SK-N-SH (cell line): Measurements from ENCODE around the gene MYO16. TPM values are rescaled to one million over a fixed set of nuclear protein-coding genes. Genes with fewer than 3 reads are reported as not detected.

ENCODE experiments used
- CTCF ChIA-PET: fragments of 300-600, 350-600 bp; formaldehyde crosslinking; extraction: SDS; loops from one replicate; lab custom pipeline; 2021; lab: Yijun Ruan, JAX
- POLR2A ChIA-PET: fragments of 350-600 bp; sonication (Branson Sonifier 250); formaldehyde crosslinking; extraction: SDS; loops from one replicate; lab custom pipeline; 2020; ENCODE audit warnings: antibody characterized with exemption, inconsistent platforms; lab: Yijun Ruan, JAX
- DNase-seq: peaks from one replicate; pipeline ENCODE4 v3.0.0; 2012
- H2AFZ ChIP-seq: fragments of 200-600 bp; sonication (generic); 2 replicates; pipeline ENCODE4 v1.8.1; 2016; ENCODE audit warnings: antibody characterized with exemption, mild to moderate bottlenecking, low read depth
- H3F3A ChIP-seq: fragments of 200-600 bp; sonication (generic); replicated peaks from 2 replicates; pipeline ENCODE3; 2016; ENCODE audit warnings: antibody characterized with exemption, mild to moderate bottlenecking; ENCODE audit not compliant: insufficient read depth
- H3K27ac ChIP-seq, 2 experiments: fragments of 200-500 bp in 1 of 2; fragments of 200-600 bp in 1 of 2; sonication (Bioruptor generic) in 1 of 2; sonication (generic), shearing (Covaris generic) in 1 of 2; 2 replicates each; pipeline versions ENCODE4 v1.5.1 to v1.6.1; 2014 to 2016; ENCODE audit warnings: low read depth in 2 of 2, inconsistent platforms in 1 of 2, low read length in 1 of 2, mild to moderate bottlenecking in 1 of 2, mixed read lengths in 1 of 2
- H3K27me3 ChIP-seq: fragments of 200-600 bp; sonication (generic), shearing (Covaris generic); 2 replicates; pipeline ENCODE4 v1.6.1; 2016; ENCODE audit warnings: mixed run types; ENCODE audit not compliant: insufficient read depth
- H3K36me3 ChIP-seq, 2 experiments: fragments of 200-500 bp in 1 of 2; fragments of 200-600 bp in 1 of 2; sonication (Bioruptor generic) in 1 of 2; sonication (generic) in 1 of 2; replicated peaks in 1 of 2; 2 replicates each; pipeline versions ENCODE3 to v1.5.1; 2014 to 2016; ENCODE audit warnings: low read length in 1 of 2, mild to moderate bottlenecking in 1 of 2; ENCODE audit not compliant: insufficient read depth in 2 of 2, control insufficient read depth in 1 of 2
- H3K4me1 ChIP-seq, 2 experiments: fragments of 200-500 bp in 1 of 2; fragments of 200-600 bp in 1 of 2; sonication (Bioruptor generic) in 1 of 2; sonication (generic), shearing (Covaris generic) in 1 of 2; 2 replicates each; pipeline versions ENCODE4 v1.5.1 to v1.6.1; 2014 to 2016; ENCODE audit warnings: low read depth in 1 of 2, low read length in 1 of 2, mixed run types in 1 of 2; ENCODE audit not compliant: insufficient read depth in 2 of 2, control insufficient read depth in 1 of 2
- H3K4me2 ChIP-seq: fragments of 200-600 bp; sonication (generic), shearing (Covaris generic); 2 replicates; pipeline ENCODE4 v1.6.1; 2017; ENCODE audit warnings: mixed run types
- H3K4me3 ChIP-seq, 2 experiments: fragments of 200-500 bp in 1 of 2; fragments of 200-600 bp in 1 of 2; sonication (Bioruptor generic) in 1 of 2; sonication (generic), shearing (Covaris generic) in 1 of 2; 2 replicates each; pipeline versions ENCODE4 v1.5.1 to v1.8.1; 2014 to 2016; ENCODE audit warnings: low read depth in 2 of 2, inconsistent platforms in 1 of 2, low read length in 1 of 2, mild to moderate bottlenecking in 1 of 2, mixed read lengths in 1 of 2, moderate library complexity in 1 of 2
- H3K79me2 ChIP-seq: fragments of 200-600 bp; sonication (generic); 2 replicates; pipeline ENCODE4 v1.8.1; 2017; ENCODE audit warnings: mild to moderate bottlenecking; ENCODE audit not compliant: insufficient read depth
- H3K9ac ChIP-seq: fragments of 200-600 bp; sonication (generic); 2 replicates; pipeline ENCODE4 v1.6.1; 2017; ENCODE audit warnings: mixed run types
- H3K9me2 ChIP-seq: fragments of 200-600 bp; sonication (generic); 2 replicates; pipeline ENCODE4 v1.6.1; 2017; ENCODE audit warnings: mixed run types
- H3K9me3 ChIP-seq: fragments of 200-600 bp; sonication (generic); 2 replicates; pipeline ENCODE4 v1.6.1; 2017; ENCODE audit warnings: mixed run types, mild to moderate bottlenecking, moderate library complexity
- H4K20me1 ChIP-seq: fragments of 200-600 bp; sonication (generic); 2 replicates; pipeline ENCODE4 v1.6.1; 2017; ENCODE audit warnings: mild to moderate bottlenecking, mixed run types; ENCODE audit not compliant: insufficient read depth
- EP300 ChIP-seq, 2 experiments: IDR thresholded peaks; 2 replicates each; pipeline versions ENCODE4 v1.4.0 to v1.6.1; 2012; ENCODE audit warnings: borderline replicate concordance in 1 of 2, low read depth in 1 of 2, low read length in 1 of 2
- FOXM1 ChIP-seq: IDR thresholded peaks from 2 replicates; pipeline ENCODE4 v1.4.0; 2012; ENCODE audit warnings: low read depth, mild to moderate bottlenecking
- JUND ChIP-seq: IDR thresholded peaks from 2 replicates; pipeline ENCODE4 v1.4.0; 2012
- MAX ChIP-seq: IDR thresholded peaks from 2 replicates; pipeline ENCODE4 v1.4.0; 2012; ENCODE audit warnings: low read depth
- NFIC ChIP-seq: IDR thresholded peaks from 2 replicates; pipeline ENCODE4 v1.4.0; 2012; ENCODE audit warnings: borderline replicate concordance
- NRF1 ChIP-seq: IDR thresholded peaks from 2 replicates; pipeline ENCODE4 v1.6.1; 2012; ENCODE audit warnings: low read depth, mild to moderate bottlenecking, low read length
- POLR2AphosphoS5 ChIP-seq: IDR thresholded peaks from 2 replicates; pipeline ENCODE4 v1.6.1; 2012; ENCODE audit warnings: low read depth, low read length
- RCOR1 ChIP-seq: fragments of 150-350 bp; IDR thresholded peaks from 2 replicates; pipeline ENCODE4 v1.6.1; 2017; ENCODE audit warnings: antibody characterized with exemption, low read length
- SIN3A ChIP-seq: IDR thresholded peaks from 2 replicates; pipeline ENCODE4 v1.6.1; 2012; ENCODE audit warnings: low read depth, mild to moderate bottlenecking, low read length, moderate library complexity, borderline replicate concordance
- SMC3 ChIP-seq: IDR thresholded peaks from 2 replicates; pipeline ENCODE4 v1.6.1; 2012; ENCODE audit warnings: low read depth, low read length, improper control_type of control experiment
- TAF1 ChIP-seq: IDR thresholded peaks from 2 replicates; pipeline ENCODE4 v1.6.1; 2012; ENCODE audit warnings: low read depth, mild to moderate bottlenecking, low read length, moderate library complexity, borderline replicate concordance
- USF2 ChIP-seq: fragments of 150-350 bp; IDR thresholded peaks from 2 replicates; pipeline ENCODE4 v1.6.1; 2017; ENCODE audit warnings: antibody characterized with exemption, low read length, low read depth, borderline replicate concordance
- ZBTB33 ChIP-seq: IDR thresholded peaks from 2 replicates; pipeline ENCODE4 v1.4.0; 2012; ENCODE audit warnings: low read depth, borderline replicate concordance
- WGBS: methylation state at CpG from one replicate; pipeline ENCODE4 v1.1.6; 2017; ENCODE audit warnings: low lambda C conversion rate; 5-methylcytosine and 5-hydroxymethylcytosine counted together
- polyA plus RNA-seq, 3 experiments: library from polyadenylated mRNA; depleted of rRNA; stranded (reverse); fragments of >200 nt; gene quantifications; 2 replicates each; pipeline ENCODE4 v1.2.3, GENCODE V29; 2012
- TF ChIP-seq, protein P1 (sequence below): fragments of 150-350 bp; IDR thresholded peaks from 2 replicates; pipeline ENCODE4 v1.6.1; 2016; ENCODE audit warnings: mild to moderate bottlenecking, low read depth, low read length

MYO16 gene
- polyA plus RNA-seq, 1 of the 3 experiments (the other 2 are of a cell fraction): 0.07 TPM

DNA sequence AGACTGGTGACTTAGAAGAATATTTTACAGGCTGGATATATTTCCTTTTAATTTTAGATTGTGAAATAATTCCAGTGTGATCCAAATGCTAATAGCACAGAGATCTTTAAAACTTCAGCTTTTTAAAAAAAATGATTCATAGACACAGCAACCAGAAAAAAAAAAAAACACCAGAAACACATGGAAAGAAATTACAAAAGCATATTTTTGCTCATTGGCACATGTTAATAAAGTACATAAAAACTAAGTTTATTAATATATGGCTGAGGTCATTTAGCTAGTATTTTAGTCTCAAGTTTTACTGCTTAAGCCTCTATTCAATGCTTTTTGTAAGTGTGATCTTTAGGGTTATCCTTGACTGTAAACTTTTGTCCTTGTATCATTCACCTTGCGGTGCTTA, 577 bp downstream of the MYO16 start:
- Histone ChIP-seq H3K9ac (no peak overlapping the region), H3K4me3 (no peak overlapping the region), H3K27me3 (no peaks in the 10 kb centered on the region), H3K4me1 (no peaks in the 10 kb centered on the region; a peak in 1 of 4 replicates), H3K9me3 (no peaks in the 10 kb centered on the region; the same call in 1 of the 2 replicates), H3K79me2 (no peaks in the 10 kb centered on the region), H4K20me1 (no peaks in the 10 kb centered on the region), H3K9me2 (no peaks in the 10 kb centered on the region), H3K36me3 (no peaks in the 10 kb centered on the region), H3K4me2 (no peak overlapping the region), H3F3A (no peaks in the 10 kb centered on the region), H3K27ac (no peak overlapping the region), H2AFZ (no peak overlapping the region)
- ChIA-PET CTCF (interaction anchor here (0.9 to 1.5 kb wide), 3 partner anchors 20 to 266 kb away, joined by 3 to 9 read pairs (median 4); no protein-coding TSS in a partner anchor), POLR2A (no interaction called here)
- TF ChIP-seq, protein P1, sequence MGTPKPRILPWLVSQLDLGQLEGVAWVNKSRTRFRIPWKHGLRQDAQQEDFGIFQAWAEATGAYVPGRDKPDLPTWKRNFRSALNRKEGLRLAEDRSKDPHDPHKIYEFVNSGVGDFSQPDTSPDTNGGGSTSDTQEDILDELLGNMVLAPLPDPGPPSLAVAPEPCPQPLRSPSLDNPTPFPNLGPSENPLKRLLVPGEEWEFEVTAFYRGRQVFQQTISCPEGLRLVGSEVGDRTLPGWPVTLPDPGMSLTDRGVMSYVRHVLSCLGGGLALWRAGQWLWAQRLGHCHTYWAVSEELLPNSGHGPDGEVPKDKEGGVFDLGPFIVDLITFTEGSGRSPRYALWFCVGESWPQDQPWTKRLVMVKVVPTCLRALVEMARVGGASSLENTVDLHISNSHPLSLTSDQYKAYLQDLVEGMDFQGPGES: no peak
- TF ChIP-seq RCOR1 (no peak), POLR2AphosphoS5 (no peak), NFIC (no peak), EP300 (IDR thresholded peaks at IDR 0.05; ENCODE audit: borderline replicate concordance in 1 of 2, low read depth in 1 of 2, low read length in 1 of 2) (no peak), SIN3A (no peak), MAX (no peak), TAF1 (no peak), JUND (no peak), FOXM1 (no peak), ZBTB33 (no peak), USF2 (no peak), NRF1 (no peak), SMC3 (no peak)
- no peak for DNase-seq
- WGBS: 33% methylated on average over 1 of the region's 1 CpG
